Prostate gland (tissue), 2 donors: Measurements from ENCODE around the gene PMM2. TPM values are rescaled to one million over a fixed set of nuclear protein-coding genes. Genes with fewer than 3 reads are reported as not detected.

ENCODE experiments used
- DNase-seq: peaks from one replicate; pipeline ENCODE4 v3.0.0-alpha.2; 2019; ENCODE audit warnings: low spot score
- H3K27ac ChIP-seq, 2 donors: fragments of 200-600 bp; sonication (generic); 2 replicates each; pipeline ENCODE4 v1.5.1; 2017 to 2019
- H3K27me3 ChIP-seq: fragments of 200-600 bp; sonication (generic); replicated peaks from 2 replicates; pipeline ENCODE4 v1.5.1; 2019; ENCODE audit not compliant: insufficient read depth
- H3K36me3 ChIP-seq, 2 donors: fragments of 200-600 bp; sonication (generic); 1 replicate in 1 of 2; 2 replicates in 1 of 2; pipeline versions ENCODE4 v1.5.1 to v1.8.1; 2017 to 2019
- H3K4me1 ChIP-seq: fragments of 200-600 bp; sonication (generic); replicated peaks from 2 replicates; pipeline ENCODE4 v1.5.1; 2019
- H3K4me3 ChIP-seq, 2 donors: fragments of 200-600 bp; sonication (generic); 2 replicates each; pipeline ENCODE4 v1.5.1; 2017 to 2019
- H3K9me3 ChIP-seq: fragments of 200-600 bp; sonication (generic); 2 replicates; pipeline ENCODE4 v1.5.1; 2017
- CTCF ChIP-seq, 4 experiments: fragments of 200-600 bp in 2 of 4; fragments of 450-650 bp in 2 of 4; sonication (generic) in 2 of 4; IDR thresholded peaks; 1 replicate in 3 of 4; 2 replicates in 1 of 4; pipeline ENCODE4 v1.5.1; 2016 to 2019; ENCODE audit warnings: antibody characterized with exemption in 4 of 4, mild to moderate bottlenecking in 2 of 4, moderate library complexity in 2 of 4
- POLR2A ChIP-seq: fragments of 450-650 bp; IDR thresholded peaks from one replicate; pipeline ENCODE4 v1.6.1; 2016; ENCODE audit warnings: antibody characterized with exemption, mild to moderate bottlenecking
- POLR2AphosphoS5 ChIP-seq: sonication (generic); formaldehyde crosslinking; IDR thresholded peaks from one replicate; pipeline ENCODE4 v1.6.1; 2017; ENCODE audit warnings: antibody characterized with exemption
- WGBS: methylation state at CpG from one replicate; pipeline ENCODE4 v1.1.5; 2018; 5-methylcytosine and 5-hydroxymethylcytosine counted together
- intact Hi-C: fragments of 100-400 bp; cut with DNase I; formaldehyde crosslinking; loops from one replicate; pipeline ENCODE4 v1.14.2; 2022
- total RNA-seq, 2 donors: library from RNA; depleted of rRNA; stranded (reverse); fragments of >200 nt; gene quantifications; one replicate each; pipeline ENCODE4 v1.1.0, GENCODE V29; 2016

PMM2 gene
- total RNA-seq, 2 donors from 2014 or later, result 30.6 to 39.2 TPM

GRCh38 chr16:8850279-8850885 is 52.7 kb downstream of the PMM2 start:
- Histone ChIP-seq H3K4me1 (no peaks in the 10 kb centered on the region), H3K9me3 (no peaks in the 10 kb centered on the region), H3K27me3 (no peaks in the 10 kb centered on the region), H3K27ac (no peak overlapping the region), H3K4me3 (no peak overlapping the region), H3K36me3 (no peaks in the 10 kb centered on the region)
- TF ChIP-seq POLR2AphosphoS5 (no peak), CTCF (IDR thresholded peaks at IDR 0.05) (no peak), POLR2A (no peak)
- WGBS, result 56% methylated on average over 11 of the region's 11 CpGs
- intact Hi-C loops, result no loop called here
- DNase-seq, result no peak

GRCh38 chr16:8851761-8852403 is 54.2 kb downstream of the PMM2 start:
- no peaks in the 10 kb centered on the region for H3K4me1 ChIP-seq
- no peak overlapping the region for H3K4me3 ChIP-seq
- WGBS, result 93% methylated on average over 8 of the region's 8 CpGs
- H3K36me3 ChIP-seq, result no peaks in the 10 kb centered on the region
- no peak overlapping the region for H3K27ac ChIP-seq
- H3K9me3 ChIP-seq, result no peaks in the 10 kb centered on the region
- intact Hi-C loops, result no loop called here
- DNase-seq, result no peak
- TF ChIP-seq CTCF (IDR thresholded peaks at IDR 0.05) (no peak), POLR2AphosphoS5 (no peak), POLR2A (no peak)
- no peaks in the 10 kb centered on the region for H3K27me3 ChIP-seq

GRCh38 chr16:8852534-8852933 is 54.9 kb downstream of the PMM2 start:
- WGBS, result 69% methylated on average over 8 of the region's 8 CpGs
- Histone ChIP-seq H3K9me3 (no peaks in the 10 kb centered on the region), H3K4me3 (no peak overlapping the region), H3K27me3 (no peaks in the 10 kb centered on the region), H3K27ac (no peak overlapping the region), H3K4me1 (no peaks in the 10 kb centered on the region), H3K36me3 (no peaks in the 10 kb centered on the region)
- DNase-seq, result no peak
- TF ChIP-seq POLR2AphosphoS5 (no peak), CTCF (IDR thresholded peaks at IDR 0.05) (no peak), POLR2A (no peak)
- intact Hi-C loops, result no loop called here

- no peaks in the 10 kb centered on the region for H3K4me1 ChIP-seq
- H3K27ac ChIP-seq, result no peak overlapping the region
- no peak for DNase-seq
- no peaks in the 10 kb centered on the region for H3K27me3 ChIP-seq
- H3K9me3 ChIP-seq, result no peaks in the 10 kb centered on the region
- H3K4me3 ChIP-seq, result no peak overlapping the region
- H3K36me3 ChIP-seq, result no peaks in the 10 kb centered on the region
- TF ChIP-seq POLR2A, result no peak
- no peak for TF ChIP-seq CTCF (IDR thresholded peaks at IDR 0.05)
- TF ChIP-seq POLR2AphosphoS5, result no peak
- intact Hi-C loops, result no loop called here
- 87% methylated on average over 7 of the region's 7 CpGs for WGBS
These were observed 55.5 kb downstream of the PMM2 start for GRCh38 chr16:8853150-8853549.

GRCh38 chr16:8853611-8854010 is 56.0 kb downstream of the PMM2 start:
- 91% methylated on average over 7 of the region's 7 CpGs for WGBS
- Histone ChIP-seq H3K4me1 (no peaks in the 10 kb centered on the region), H3K9me3 (no peaks in the 10 kb centered on the region), H3K36me3 (no peaks in the 10 kb centered on the region), H3K4me3 (no peak overlapping the region), H3K27me3 (no peaks in the 10 kb centered on the region), H3K27ac (no peak overlapping the region)
- intact Hi-C loops, result no loop called here
- TF ChIP-seq CTCF (IDR thresholded peaks at IDR 0.05), result no peak
- TF ChIP-seq POLR2A, result no peak
- TF ChIP-seq POLR2AphosphoS5, result no peak
- no peak for DNase-seq
